Breast epithelium (tissue), 4 donors: ENCODE measurements around the gene VAMP5. TPM values are rescaled to one million over a fixed set of nuclear protein-coding genes. Genes with fewer than 3 reads are reported as not detected.
"Not testable (repeated sequence)": the region's sequence is repeated elsewhere in the genome, so short reads cannot be mapped to it uniquely, and the experiment has no call there.

Experiments
- DNase-seq, 2 donors: peaks; one replicate each; pipeline ENCODE4 v3.0.0-alpha.2; 2019; ENCODE audit warnings: low spot score in 2 of 2
- H3K27ac ChIP-seq, 2 donors: fragments of 200-600 bp; sonication (generic) in 1 of 2; one replicate each; pipeline ENCODE4 v1.5.1; 2016 to 2019; ENCODE audit warnings: mild to moderate bottlenecking in 1 of 2
- H3K27me3 ChIP-seq, 2 donors: fragments of 200-600 bp; sonication (generic) in 1 of 2; one replicate each; pipeline versions ENCODE4 v1.5.1 to v1.6.0; 2017 to 2019; ENCODE audit warnings: control low read depth in 1 of 2, mild to moderate bottlenecking in 1 of 2
- H3K36me3 ChIP-seq: fragments of 200-600 bp; one replicate; pipeline ENCODE4 v1.5.1; 2019
- H3K4me1 ChIP-seq, 2 donors: fragments of 200-600 bp; sonication (generic); one replicate each; pipeline ENCODE4 v1.5.1; 2016 to 2019; ENCODE audit warnings: control low read depth in 1 of 2
- H3K4me3 ChIP-seq, 3 donors: fragments of 200-600 bp; sonication (generic); 1 replicate in 2 of 3; 2 replicates in 1 of 3; pipeline ENCODE4 v1.5.1; 2016 to 2019; ENCODE audit warnings: mild to moderate bottlenecking in 3 of 3, moderate library complexity in 2 of 3
- H3K9me3 ChIP-seq, 2 donors: fragments of 200-600 bp; sonication (generic) in 1 of 2; one replicate each; pipeline ENCODE4 v1.5.1; 2016 to 2019; ENCODE audit warnings: control low read depth in 1 of 2
- CTCF ChIP-seq, 3 donors: fragments of 450-650 bp; IDR thresholded peaks; one replicate each; pipeline ENCODE4 v1.5.1; 2016 to 2017; ENCODE audit warnings: antibody characterized with exemption in 3 of 3, mild to moderate bottlenecking in 3 of 3, moderate library complexity in 3 of 3
- POLR2A ChIP-seq: fragments of 450-650 bp; IDR thresholded peaks from one replicate; pipeline ENCODE4 v1.6.1; 2016; ENCODE audit warnings: antibody characterized with exemption, mild to moderate bottlenecking, moderate library complexity
- POLR2AphosphoS5 ChIP-seq, 3 donors: sonication (generic); formaldehyde crosslinking; IDR thresholded peaks; one replicate each; pipeline ENCODE4 v1.6.1; 2017; ENCODE audit warnings: antibody characterized with exemption in 3 of 3
- intact Hi-C: fragments of 100-400 bp; cut with DNase I; formaldehyde crosslinking; loops from one replicate; pipeline ENCODE4 v1.15.1; 2023; ENCODE audit warnings: low total_unique reads
- total RNA-seq, 3 donors: library from RNA; depleted of rRNA; stranded (reverse); fragments of >200 nt; gene quantifications; one replicate each; pipeline ENCODE4 v1.1.0, GENCODE V29; 2016

The VAMP5 gene
- total RNA-seq, 3 donors from 2014 or later: 33.8 to 92.0 (median 50.8) TPM

DNA sequence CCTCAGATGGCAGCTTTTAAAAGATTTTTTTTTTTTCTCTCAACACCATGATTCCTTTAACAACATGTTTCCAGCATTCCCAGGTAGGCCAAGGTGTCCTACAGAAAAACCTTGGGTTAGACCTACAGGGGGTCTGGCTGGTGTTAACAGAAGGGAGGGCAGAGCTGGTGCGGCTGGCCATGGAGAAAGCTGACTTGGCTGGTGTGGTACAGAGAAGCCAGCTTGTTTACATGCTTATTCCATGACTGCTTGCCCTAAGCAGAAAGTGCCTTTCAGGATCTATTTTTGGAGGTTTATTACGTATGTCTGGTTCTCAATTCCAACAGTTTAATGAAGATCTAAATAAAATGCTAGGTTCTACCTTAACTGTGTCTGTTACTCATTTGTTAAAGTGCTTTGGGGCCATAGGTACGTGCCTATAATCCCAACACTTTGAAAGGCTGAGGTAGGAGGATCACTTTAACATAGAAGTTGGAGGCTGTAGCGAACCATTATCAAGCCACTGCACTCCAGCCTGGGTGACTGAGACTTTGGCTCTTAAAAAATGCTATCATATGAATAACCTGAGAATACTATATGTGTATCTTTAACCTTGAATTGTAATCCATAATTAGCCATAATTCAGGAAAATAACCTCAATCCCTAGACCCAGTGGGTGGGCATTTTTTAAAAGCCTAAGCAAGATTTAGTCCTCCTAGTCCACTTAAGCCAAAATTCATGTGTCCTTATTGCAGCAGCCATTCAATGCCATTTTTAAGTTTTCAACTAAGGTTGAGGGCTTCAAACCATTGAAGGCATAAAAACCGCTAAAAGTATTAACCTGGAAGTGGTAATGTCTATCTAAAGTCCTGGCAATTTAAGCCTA, 39.1 kb upstream of the VAMP5 start:
- H3K4me1 ChIP-seq: peaks cover 0 to 16% of the 10 kb centered on the region in 2 donors
- DNase-seq, H3K4me3 ChIP-seq, intact Hi-C loops, H3K27me3 ChIP-seq, H3K36me3 ChIP-seq, H3K9me3 ChIP-seq, H3K27ac ChIP-seq: not testable (repeated sequence)

- intact Hi-C loops: no loop called here
- Histone ChIP-seq H3K4me1 (peaks cover 0 to 12% of the 10 kb centered on the region in 2 donors), H3K36me3 (no peaks in the 10 kb centered on the region), H3K9me3 (no peaks in the 10 kb centered on the region), H3K27ac (no peak overlapping the region), H3K27me3 (no peaks in the 10 kb centered on the region), H3K4me3 (no peak overlapping the region)
- DNase-seq: no peak
- no peak for TF ChIP-seq CTCF (IDR thresholded peaks at IDR 0.05)
- TF ChIP-seq POLR2AphosphoS5 (IDR thresholded peaks at IDR 0.05): no peak
- TF ChIP-seq POLR2A: no peak
Measured at GRCh38 chr2:85545780-85546240, 38.4 kb upstream of the VAMP5 start.

DNA sequence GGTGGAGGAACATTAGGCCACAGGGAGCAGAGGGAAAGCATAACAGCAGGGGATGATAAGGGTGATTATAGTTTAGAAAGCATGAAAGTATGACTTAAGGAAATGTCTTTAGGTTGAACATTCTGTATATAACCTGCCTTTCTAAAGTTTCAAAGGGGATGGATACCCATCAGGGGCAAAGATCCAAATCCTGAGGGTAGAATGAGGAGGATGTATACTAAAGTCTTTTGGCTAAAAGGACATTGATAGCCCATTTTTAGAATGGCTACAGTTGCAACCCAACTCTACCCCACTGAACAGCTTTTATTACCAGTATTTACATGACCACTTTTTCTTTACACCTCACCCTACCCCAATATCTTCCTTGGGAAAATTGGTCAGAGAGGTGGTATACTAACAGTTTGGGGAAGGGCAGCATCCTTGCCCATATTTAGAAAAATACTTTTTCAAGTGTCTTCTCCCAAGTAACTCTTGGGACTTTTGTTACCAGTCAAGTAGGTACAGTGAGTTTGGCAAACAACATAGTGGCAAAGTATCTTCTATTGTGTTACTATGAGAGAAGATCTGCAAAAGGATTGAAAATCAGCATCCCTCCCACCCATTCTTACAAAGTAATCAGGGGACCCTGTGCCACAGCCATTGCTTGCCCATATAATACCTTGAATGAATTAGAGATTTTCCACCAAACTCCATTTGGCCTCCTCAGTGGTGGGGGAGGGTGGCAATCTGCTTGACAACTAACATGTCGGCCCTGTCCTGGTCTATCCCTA, 37.0 kb upstream of the VAMP5 start:
- TF ChIP-seq CTCF (IDR thresholded peaks at IDR 0.05): no peak
- TF ChIP-seq POLR2A: no peak
- no peak for TF ChIP-seq POLR2AphosphoS5 (IDR thresholded peaks at IDR 0.05)
- H3K9me3 ChIP-seq: no peaks in the 10 kb centered on the region
- DNase-seq: no peak
- H3K36me3 ChIP-seq: no peaks in the 10 kb centered on the region
- no peaks in the 10 kb centered on the region for H3K27me3 ChIP-seq
- H3K4me1 ChIP-seq: no peaks in the 10 kb centered on the region
- H3K4me3 ChIP-seq: no peak overlapping the region
- intact Hi-C loops: no loop called here
- H3K27ac ChIP-seq: no peak overlapping the region

GRCh38 chr2:85547859-85548607, 36.2 kb upstream of the VAMP5 start:
- TF ChIP-seq CTCF (IDR thresholded peaks at IDR 0.05): no peak
- TF ChIP-seq POLR2A: no peak
- no peak for TF ChIP-seq POLR2AphosphoS5 (IDR thresholded peaks at IDR 0.05)
- Histone ChIP-seq H3K4me1 (no peaks in the 10 kb centered on the region), H3K9me3 (no peaks in the 10 kb centered on the region), H3K36me3 (no peaks in the 10 kb centered on the region), H3K27me3 (no peaks in the 10 kb centered on the region), H3K27ac (peak overlapping the region in 1 of 2 donors; percentile 22), H3K4me3 (no peak overlapping the region)
- no peak for DNase-seq
- intact Hi-C loops: no loop called here

GRCh38 chr2:85548608-85548900, 35.7 kb upstream of the VAMP5 start:
- Histone ChIP-seq H3K27me3 (no peaks in the 10 kb centered on the region), H3K4me3 (no peak overlapping the region), H3K9me3 (no peaks in the 10 kb centered on the region), H3K4me1 (no peaks in the 10 kb centered on the region), H3K36me3 (no peaks in the 10 kb centered on the region), H3K27ac (peak overlapping the region in 1 of 2 donors; percentile 22)
- DNase-seq: no peak
- no peak for TF ChIP-seq POLR2A
- TF ChIP-seq CTCF (IDR thresholded peaks at IDR 0.05): no peak
- intact Hi-C loops: no loop called here
